HG02571 (cell line): Measurements from ENCODE around the gene ADGRV1.
A peak's percentile ranks its signal among the peaks of the same experiment; 100 is the strongest.

ENCODE experiments used
- ATAC-seq: cut with Tn5 transposase; IDR thresholded peaks from one replicate; pipeline ENCODE4 v1.9.1; 2021; ENCODE audit warnings: mild to moderate bottlenecking, moderate library complexity; ENCODE audit not compliant: unreplicated experiment

Gene ADGRV1, protein sequence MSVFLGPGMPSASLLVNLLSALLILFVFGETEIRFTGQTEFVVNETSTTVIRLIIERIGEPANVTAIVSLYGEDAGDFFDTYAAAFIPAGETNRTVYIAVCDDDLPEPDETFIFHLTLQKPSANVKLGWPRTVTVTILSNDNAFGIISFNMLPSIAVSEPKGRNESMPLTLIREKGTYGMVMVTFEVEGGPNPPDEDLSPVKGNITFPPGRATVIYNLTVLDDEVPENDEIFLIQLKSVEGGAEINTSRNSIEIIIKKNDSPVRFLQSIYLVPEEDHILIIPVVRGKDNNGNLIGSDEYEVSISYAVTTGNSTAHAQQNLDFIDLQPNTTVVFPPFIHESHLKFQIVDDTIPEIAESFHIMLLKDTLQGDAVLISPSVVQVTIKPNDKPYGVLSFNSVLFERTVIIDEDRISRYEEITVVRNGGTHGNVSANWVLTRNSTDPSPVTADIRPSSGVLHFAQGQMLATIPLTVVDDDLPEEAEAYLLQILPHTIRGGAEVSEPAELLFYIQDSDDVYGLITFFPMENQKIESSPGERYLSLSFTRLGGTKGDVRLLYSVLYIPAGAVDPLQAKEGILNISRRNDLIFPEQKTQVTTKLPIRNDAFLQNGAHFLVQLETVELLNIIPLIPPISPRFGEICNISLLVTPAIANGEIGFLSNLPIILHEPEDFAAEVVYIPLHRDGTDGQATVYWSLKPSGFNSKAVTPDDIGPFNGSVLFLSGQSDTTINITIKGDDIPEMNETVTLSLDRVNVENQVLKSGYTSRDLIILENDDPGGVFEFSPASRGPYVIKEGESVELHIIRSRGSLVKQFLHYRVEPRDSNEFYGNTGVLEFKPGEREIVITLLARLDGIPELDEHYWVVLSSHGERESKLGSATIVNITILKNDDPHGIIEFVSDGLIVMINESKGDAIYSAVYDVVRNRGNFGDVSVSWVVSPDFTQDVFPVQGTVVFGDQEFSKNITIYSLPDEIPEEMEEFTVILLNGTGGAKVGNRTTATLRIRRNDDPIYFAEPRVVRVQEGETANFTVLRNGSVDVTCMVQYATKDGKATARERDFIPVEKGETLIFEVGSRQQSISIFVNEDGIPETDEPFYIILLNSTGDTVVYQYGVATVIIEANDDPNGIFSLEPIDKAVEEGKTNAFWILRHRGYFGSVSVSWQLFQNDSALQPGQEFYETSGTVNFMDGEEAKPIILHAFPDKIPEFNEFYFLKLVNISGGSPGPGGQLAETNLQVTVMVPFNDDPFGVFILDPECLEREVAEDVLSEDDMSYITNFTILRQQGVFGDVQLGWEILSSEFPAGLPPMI (N-terminal part only)

DNA sequence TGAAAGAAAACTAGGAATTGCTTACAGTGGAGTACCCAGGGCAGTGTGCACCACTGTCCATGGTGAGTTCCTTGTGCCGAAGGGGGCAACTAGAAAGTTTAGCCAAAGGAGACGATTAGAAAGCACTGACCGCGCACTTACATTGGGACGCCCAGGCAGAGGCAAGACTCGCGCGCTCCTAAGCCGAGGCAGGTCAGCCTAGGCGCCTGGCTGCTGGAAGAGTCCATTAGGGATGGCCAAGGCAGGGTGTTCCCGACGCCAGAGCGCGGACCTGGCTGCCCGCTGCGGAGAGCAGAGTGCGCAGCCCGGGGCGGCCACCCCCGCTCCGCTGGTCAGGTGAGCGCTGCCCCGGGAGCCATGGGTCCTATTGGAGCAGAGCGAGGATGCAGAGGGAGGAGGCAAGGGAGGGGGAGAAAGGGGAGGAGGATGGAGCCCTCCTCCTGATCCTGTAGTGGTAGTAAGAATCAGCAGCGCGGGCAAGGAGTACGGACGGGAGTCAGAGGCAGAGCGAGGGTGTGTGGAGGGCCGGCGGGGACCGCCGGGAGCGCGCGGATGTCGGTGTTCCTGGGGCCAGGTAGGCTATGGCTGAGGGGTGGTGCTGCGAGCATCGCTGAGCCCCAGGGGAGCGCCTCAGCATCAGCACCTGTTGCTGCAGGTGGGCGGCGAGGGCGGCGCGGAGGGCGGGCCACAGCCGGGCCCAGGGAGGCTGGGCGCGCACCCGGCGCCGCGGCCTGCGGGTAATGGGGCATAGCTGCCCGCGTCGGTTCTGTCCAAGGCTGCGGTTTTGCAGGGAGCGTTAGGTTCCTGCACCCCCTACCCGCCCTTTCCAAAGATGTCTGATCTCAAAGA is at the start of gene ADGRV1:
Gene ADGRV1 (plus strand): TSS at position 454 of the 849 bp plus-strand sequence. CDS start 99 bp downstream, at position 553.
- ATAC-seq = no peak

GRCh38 chr5:90510438-90510837 is 48.2 kb upstream of the ADGRV1 start:
- ATAC-seq = no peak

DNA sequence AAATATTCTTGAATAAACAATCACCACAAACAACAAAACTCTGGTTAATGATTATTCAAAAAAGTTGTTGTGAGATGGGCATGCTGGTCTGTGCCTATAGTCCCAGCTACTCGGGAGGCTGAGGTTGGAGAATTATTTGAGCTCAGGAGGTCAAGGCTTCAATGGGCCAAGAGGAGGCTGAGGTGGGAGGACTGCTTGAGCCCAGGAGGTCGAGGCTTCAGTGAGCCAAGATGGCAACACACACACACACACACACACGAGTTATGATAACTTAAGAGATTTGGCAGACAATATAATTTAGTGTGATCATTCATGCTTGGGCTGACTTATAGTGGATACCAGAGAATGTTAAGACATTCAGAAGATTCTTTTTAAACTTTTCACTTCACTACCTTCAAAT is 44.1 kb upstream of the ADGRV1 start:
- no peak for ATAC-seq

- ATAC-seq = no peak
These were observed 39.9 kb upstream of the ADGRV1 start for GRCh38 chr5:90518661-90519060.

DNA sequence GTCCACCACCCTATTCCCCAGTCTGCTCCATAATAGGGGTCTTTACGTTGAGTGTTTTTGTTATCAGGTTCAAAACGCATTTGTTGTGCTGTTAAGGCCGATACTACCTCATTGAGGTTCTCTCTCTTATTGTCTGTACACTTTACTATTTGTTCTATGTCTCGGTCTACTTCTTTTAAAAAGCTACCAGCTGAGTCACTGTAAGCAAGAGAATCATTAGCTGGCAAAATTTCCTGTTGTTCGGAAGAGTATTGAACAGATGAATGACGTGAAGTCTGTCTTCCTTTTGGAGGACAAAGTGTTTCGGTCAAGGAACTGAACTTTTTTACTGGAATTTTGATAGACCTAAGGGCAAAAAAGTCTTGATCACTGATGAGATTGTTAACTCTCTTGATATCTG is 39.5 kb upstream of the ADGRV1 start:
- ATAC-seq = no peak

- peak; percentile 1 for ATAC-seq
These were observed 29.9 kb upstream of the ADGRV1 start for GRCh38 chr5:90528601-90529193.

GRCh38 chr5:90529194-90529938 is 29.2 kb upstream of the ADGRV1 start, which contains the start of gene LYSMD3:
LYSMD3 (minus strand) TSS chr5:90529584; CDS start chr5:90525289, 4,295 bp downstream.
- peak; percentile 90 for ATAC-seq

- ATAC-seq = peak; percentile 52
These were observed 28.5 kb upstream of the ADGRV1 start for GRCh38 chr5:90529939-90530677.

DNA sequence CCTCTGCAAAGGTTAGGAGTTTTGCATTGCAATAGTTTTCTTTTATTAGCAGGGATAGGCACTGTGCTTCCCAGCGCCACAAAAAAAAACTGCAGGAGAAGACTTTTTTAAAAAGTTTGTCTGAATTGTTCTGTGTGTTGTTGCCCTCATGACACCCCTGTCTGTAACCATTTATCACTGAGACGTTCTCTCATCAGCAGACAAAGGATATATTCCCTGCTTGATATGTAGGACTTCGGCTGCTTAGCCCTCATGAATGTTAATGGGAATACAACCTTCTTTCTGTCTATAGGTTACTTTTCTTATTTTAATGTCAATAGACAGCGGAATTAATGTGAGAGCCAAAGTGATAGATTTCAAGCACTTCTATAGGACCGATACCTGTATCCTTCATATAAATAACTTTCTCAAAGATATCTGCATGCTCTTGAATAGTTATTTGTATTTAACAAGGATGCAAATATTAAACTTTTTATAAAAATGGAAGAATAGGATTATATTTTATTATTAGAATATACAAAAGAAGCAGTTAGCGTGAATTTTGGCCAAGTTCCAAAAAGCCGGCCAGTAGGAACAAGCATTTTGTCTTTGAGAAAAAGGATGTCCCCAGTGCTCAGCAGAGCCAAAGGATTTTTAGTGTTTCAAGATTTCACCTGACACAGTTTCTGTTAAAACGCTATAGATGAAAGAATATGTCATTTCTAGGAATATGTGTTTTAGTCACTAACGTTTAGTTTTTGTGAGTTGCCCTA is 27.7 kb upstream of the ADGRV1 start:
- ATAC-seq = no peak

DNA sequence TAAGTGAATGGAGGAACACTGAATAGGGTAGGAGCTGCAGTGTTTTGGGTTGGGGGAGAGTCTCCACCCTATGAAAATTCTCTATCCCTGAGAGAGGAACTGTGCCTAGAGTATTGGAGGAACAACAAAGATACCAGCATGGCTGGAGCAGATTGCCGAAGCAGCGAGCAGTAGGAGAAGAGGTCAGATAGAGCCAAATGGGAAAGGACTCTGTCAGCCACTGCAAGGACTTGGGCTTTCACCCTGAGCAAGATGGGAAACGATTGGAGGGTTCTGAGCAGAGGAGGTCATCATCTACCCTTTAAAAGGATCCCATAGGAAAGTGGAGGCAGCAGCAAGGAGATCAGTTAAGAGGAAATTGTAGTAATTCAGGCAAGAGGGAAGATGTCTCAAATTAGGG is 24.8 kb upstream of the ADGRV1 start:
- ATAC-seq = no peak

DNA sequence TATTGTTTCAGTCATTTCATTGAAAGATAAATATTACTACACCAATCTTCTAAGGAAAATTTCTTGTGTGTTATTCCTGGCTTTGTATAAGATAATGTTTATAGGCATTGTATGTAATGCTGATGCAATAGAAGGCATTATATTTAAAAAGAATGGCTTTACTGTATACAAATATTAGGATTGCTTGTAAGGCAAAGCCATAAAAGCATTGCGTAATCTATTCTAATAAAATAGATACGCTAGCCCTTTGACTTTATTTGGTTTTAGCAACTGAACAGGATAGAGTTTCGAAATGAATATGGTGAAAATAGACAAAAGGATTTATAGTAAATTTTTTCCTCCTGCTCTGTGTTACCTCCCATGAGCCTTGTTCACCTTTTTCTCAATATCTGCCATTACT is 23.7 kb upstream of the ADGRV1 start:
- ATAC-seq = no peak

- ATAC-seq = no peak
These were observed 15.6 kb upstream of the ADGRV1 start for GRCh38 chr5:90542827-90543519.

DNA sequence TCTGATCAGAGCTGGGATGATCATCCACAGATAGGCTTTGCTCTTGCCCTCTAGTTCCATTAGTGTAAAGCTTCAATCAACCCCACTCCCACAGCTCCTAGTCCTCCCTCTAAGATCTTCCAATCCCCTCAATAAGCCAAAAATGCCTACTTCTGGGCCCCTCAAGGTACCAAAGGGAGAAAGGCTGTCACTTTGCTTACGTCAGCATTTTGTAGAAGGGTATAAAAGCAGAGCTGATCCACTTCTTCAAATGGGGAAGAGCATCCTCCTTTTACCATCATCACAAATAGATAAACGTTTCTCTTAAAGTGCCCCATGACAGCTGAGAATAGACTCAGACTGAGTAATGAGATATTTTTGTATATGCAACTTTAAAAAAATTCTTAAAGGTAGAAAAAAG is 13.1 kb upstream of the ADGRV1 start:
- ATAC-seq = no peak

GRCh38 chr5:90546216-90546837 is 12.3 kb upstream of the ADGRV1 start:
- no peak for ATAC-seq

GRCh38 chr5:90547072-90547536 is 11.5 kb upstream of the ADGRV1 start:
- no peak for ATAC-seq

DNA sequence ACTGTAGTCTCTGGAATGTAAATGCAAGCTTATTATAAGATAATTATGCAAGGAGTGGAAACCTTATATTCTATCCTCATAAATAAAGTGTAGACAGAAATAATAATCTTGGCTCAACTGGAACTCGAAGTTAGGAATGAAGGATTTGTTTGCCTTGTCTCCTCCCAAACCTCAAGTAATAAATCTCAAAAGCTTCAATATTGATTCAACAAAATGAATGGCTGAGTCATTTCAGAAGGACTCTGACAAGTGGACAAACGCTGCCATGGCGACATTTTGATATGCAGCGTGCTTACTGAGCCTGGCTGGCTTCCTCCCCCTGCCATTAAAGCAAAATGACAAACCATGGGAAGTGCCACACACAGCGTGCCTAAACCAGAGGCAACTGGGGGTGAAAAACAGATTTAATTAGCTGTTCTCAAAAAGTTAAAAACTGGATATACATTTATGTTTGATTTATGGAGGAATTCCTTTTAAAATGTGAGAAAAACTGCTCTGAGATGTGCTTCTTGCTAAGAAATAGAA is 10.5 kb upstream of the ADGRV1 start:
- ATAC-seq = no peak
